ENCODE measurements around the gene ATG5. TPM values are rescaled to one million over a fixed set of nuclear protein-coding genes. Genes with fewer than 3 reads are reported as not detected.

Gene ATG5
- polyA plus RNA-seq, 1 experiment = 53.9 TPM

- TF ChIP-seq CTCF (IDR thresholded peaks at IDR 0.05; ENCODE audit: low read depth, low read length) = no peak
- DNase-seq (ENCODE audit: low read depth, low spot score) = no peak
- peaks cover 3% of the 10 kb centered on the region; the same call in 1 of the 2 replicates for H3K9me3 ChIP-seq (ENCODE audit: control insufficient read depth, insufficient read depth, low read length)
- no peaks in the 10 kb centered on the region for H3K27me3 ChIP-seq (ENCODE audit: control insufficient read depth, insufficient read depth, low read length)
- no peak overlapping the region for H3K27ac ChIP-seq (ENCODE audit: low read depth, low read length)
- CTCF ChIA-PET = interaction anchor here (0.8 kb wide), 1 partner anchor 64 kb away, joined by 3 read pairs; no protein-coding TSS in a partner anchor
- no peak overlapping the region for H3K4me3 ChIP-seq (ENCODE audit: low read depth, low read length)
- POLR2A ChIA-PET = interaction anchor here (0.6 kb wide), 1 partner anchor 69 kb away, joined by 3 read pairs; no protein-coding TSS in a partner anchor
These were observed 166.7 kb downstream of the ATG5 start for GRCh38 chr6:106158816-106159215.

- ChIA-PET POLR2A (no interaction called here), CTCF (interaction anchor here (0.7 kb wide), 1 partner anchor 144 kb away, joined by 3 read pairs; no protein-coding TSS in a partner anchor)
- no peak overlapping the region for H3K4me3 ChIP-seq (ENCODE audit: low read depth, low read length)
- TF ChIP-seq CTCF (IDR thresholded peaks at IDR 0.05; ENCODE audit: low read depth, low read length) = no peak
- no peak for DNase-seq (ENCODE audit: low read depth, low spot score)
- H3K27me3 ChIP-seq (ENCODE audit: control insufficient read depth, insufficient read depth, low read length) = no peaks in the 10 kb centered on the region
- no peak overlapping the region for H3K27ac ChIP-seq (ENCODE audit: low read depth, low read length)
- peaks cover 3% of the 10 kb centered on the region; the same call in 1 of the 2 replicates for H3K9me3 ChIP-seq (ENCODE audit: control insufficient read depth, insufficient read depth, low read length)
These were observed 168.7 kb downstream of the ATG5 start for GRCh38 chr6:106156863-106157262.

GRCh38 chr6:106156413-106156812 is 169.1 kb downstream of the ATG5 start:
- Histone ChIP-seq H3K9me3 (ENCODE audit: control insufficient read depth, insufficient read depth, low read length) (peaks cover 3% of the 10 kb centered on the region; the same call in 1 of the 2 replicates), H3K27me3 (ENCODE audit: control insufficient read depth, insufficient read depth, low read length) (no peaks in the 10 kb centered on the region), H3K4me3 (ENCODE audit: low read depth, low read length) (no peak overlapping the region), H3K27ac (ENCODE audit: low read depth, low read length) (no peak overlapping the region)
- no peak for TF ChIP-seq CTCF (IDR thresholded peaks at IDR 0.05; ENCODE audit: low read depth, low read length)
- CTCF ChIA-PET = interaction anchor here (0.7 kb wide), 1 partner anchor 145 kb away, joined by 3 read pairs; no protein-coding TSS in a partner anchor
- POLR2A ChIA-PET = no interaction called here
- DNase-seq (ENCODE audit: low read depth, low spot score) = no peak

- POLR2A ChIA-PET = no interaction called here
- Histone ChIP-seq H3K27me3 (ENCODE audit: control insufficient read depth, insufficient read depth, low read length) (no peaks in the 10 kb centered on the region), H3K27ac (ENCODE audit: low read depth, low read length) (no peak overlapping the region), H3K9me3 (ENCODE audit: control insufficient read depth, insufficient read depth, low read length) (peaks cover 3% of the 10 kb centered on the region; the same call in 1 of the 2 replicates), H3K4me3 (ENCODE audit: low read depth, low read length) (no peak overlapping the region)
- no peak for DNase-seq (ENCODE audit: low read depth, low spot score)
- TF ChIP-seq CTCF (IDR thresholded peaks at IDR 0.05; ENCODE audit: low read depth, low read length) = no peak
- CTCF ChIA-PET = interaction anchor here (0.8 kb wide), 1 partner anchor 13 kb away, joined by 7 read pairs; no protein-coding TSS in a partner anchor
These were observed 170.2 kb downstream of the ATG5 start for GRCh38 chr6:106155219-106155830.

GRCh38 chr6:106154326-106154725 is 171.2 kb downstream of the ATG5 start:
- H3K9me3 ChIP-seq (ENCODE audit: control insufficient read depth, insufficient read depth, low read length) = peaks cover 3% of the 10 kb centered on the region; the same call in 1 of the 2 replicates
- POLR2A ChIA-PET = no interaction called here
- CTCF ChIA-PET = no interaction called here
- no peaks in the 10 kb centered on the region for H3K27me3 ChIP-seq (ENCODE audit: control insufficient read depth, insufficient read depth, low read length)
- TF ChIP-seq CTCF (IDR thresholded peaks at IDR 0.05; ENCODE audit: low read depth, low read length) = no peak
- H3K4me3 ChIP-seq (ENCODE audit: low read depth, low read length) = no peak overlapping the region
- DNase-seq (ENCODE audit: low read depth, low spot score) = no peak
- H3K27ac ChIP-seq (ENCODE audit: low read depth, low read length) = no peak overlapping the region
